Stimulated activated effector memory CD8-positive, alpha-beta T cell treated with anti-CD3 and anti-CD28 coated beads, Interleukin-12 subunit alpha, Interleukin-12 subunit beta, amount 100 ng/mL, for 72 hours (primary cell): ENCODE measurements around the gene SIX4.
A peak's percentile ranks its signal among the peaks of the same experiment; 100 is the strongest.
"Not testable (repeated sequence)": the region's sequence is repeated elsewhere in the genome, so short reads cannot be mapped to it uniquely, and the experiment has no call there.

Experiments
- ATAC-seq: fragments of 150-1000 bp; cut with Tn5 transposase; 2 replicates; pipeline ENCODE4 v1.10.0; 2021
- DNase-seq, 2 donors: peaks; one replicate each; pipeline ENCODE4 v3.0.0; 2021 to 2022; ENCODE audit warnings: low spot score in 2 of 2
- H3K27ac Mint-ChIP-seq: one replicate; pipeline ENCODE4 v1.8.0; 2022; ENCODE audit warnings: mild to moderate bottlenecking, mixed read lengths
- H3K36me3 Mint-ChIP-seq: one replicate; pipeline ENCODE4 v1.8.0; 2022; ENCODE audit warnings: mild to moderate bottlenecking, mixed read lengths
- H3K4me1 Mint-ChIP-seq: one replicate; pipeline ENCODE4 v1.8.0; 2022; ENCODE audit warnings: mixed read lengths
- H3K4me3 Mint-ChIP-seq: one replicate; pipeline ENCODE4 v1.8.0; 2022; ENCODE audit warnings: mild to moderate bottlenecking, mixed read lengths
- H3K9me3 Mint-ChIP-seq: one replicate; pipeline ENCODE4 v1.8.0; 2022; ENCODE audit warnings: mixed read lengths

The SIX4 gene

DNA sequence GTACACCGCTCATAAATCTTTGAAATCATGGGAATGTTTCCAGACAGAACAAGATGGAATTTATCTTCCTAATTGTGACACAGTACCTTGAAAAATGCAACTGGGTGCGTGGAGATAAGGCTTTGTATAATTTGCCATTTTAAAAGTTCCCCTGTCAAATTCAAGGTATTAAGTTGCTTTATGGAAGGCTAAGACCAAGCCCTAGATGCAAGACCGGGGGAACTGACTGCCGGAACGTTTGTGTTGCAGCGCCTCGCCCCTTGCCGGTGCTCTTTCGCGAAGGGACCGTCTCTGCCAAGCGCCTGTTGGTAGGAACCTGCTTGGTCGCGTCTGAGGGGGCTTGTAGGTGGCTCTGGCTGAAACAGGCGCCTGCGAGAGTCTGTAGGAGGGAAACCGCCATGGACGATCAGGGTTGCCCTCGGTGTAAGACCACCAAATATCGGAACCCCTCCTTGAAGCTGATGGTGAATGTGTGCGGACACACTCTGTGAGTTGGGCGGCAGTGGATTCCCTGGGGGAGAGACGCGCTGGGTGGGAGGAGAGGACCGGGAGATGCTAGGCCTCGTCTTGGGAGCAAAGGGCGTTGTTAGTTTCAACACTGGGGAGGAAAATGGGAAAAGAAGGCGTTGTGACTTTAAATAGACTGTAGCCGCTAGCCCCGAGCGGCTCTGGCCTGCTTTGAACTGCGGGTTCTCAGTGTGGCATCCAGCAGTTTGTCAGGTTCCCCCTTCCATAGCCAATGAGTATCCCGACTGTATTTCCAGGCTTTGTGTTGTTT, 10.5 kb upstream of the SIX4 start, which contains the start of gene MNAT1:
TSS of gene MNAT1 (plus strand) at position 297 of the 778 bp plus-strand sequence. CDS start at position 399, 102 bp downstream.
- Mint-ChIP-seq H3K4me1 (peaks cover 31% of the 10 kb centered on the region), H3K9me3 (no peaks in the 10 kb centered on the region), H3K27ac (peak within 1 kb of the TSS; percentile 98), H3K36me3 (peaks cover 6% of the 10 kb centered on the region), H3K4me3 (peak within 1 kb of the TSS; percentile 98)
- ATAC-seq (peak; percentile 98), DNase-seq (peak; percentile 72 to 91)

DNA sequence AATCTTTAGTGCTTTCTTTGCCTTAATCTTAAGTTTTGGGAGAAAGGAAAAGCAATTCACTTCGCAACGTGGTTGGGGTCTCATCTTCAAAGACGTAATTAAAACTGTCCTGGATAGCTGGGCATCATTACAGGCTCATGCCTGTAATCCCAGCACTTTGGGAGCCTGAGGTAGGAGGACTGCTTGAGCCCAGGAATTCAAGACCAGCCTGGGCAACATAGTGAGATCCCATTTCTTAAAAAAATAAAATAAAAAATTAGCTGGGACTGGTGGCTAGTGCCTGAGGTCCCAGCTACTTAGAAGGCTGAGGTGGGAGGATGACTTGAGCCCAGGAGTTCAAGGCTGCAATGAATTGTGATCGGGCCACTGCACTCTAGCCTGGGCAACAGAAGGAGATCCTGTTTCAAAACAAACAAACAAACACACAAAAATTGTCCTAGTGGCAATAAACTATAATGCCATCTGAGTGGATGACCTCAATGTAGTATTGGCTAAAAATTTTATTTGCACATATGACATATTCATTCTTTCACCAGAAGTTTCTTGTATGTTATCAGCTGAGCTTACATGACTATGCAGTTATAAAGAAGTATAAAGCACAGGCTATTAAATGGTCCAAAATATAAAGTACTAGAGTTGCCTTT, 8.8 kb upstream of the SIX4 start:
- no peak for ATAC-seq
- peaks cover 6% of the 10 kb centered on the region for H3K36me3 Mint-ChIP-seq
- H3K4me3 Mint-ChIP-seq = no peak overlapping the region
- H3K27ac Mint-ChIP-seq = no peak overlapping the region
- no peak for DNase-seq
- H3K9me3 Mint-ChIP-seq = no peaks in the 10 kb centered on the region
- peaks cover 21% of the 10 kb centered on the region for H3K4me1 Mint-ChIP-seq

DNA sequence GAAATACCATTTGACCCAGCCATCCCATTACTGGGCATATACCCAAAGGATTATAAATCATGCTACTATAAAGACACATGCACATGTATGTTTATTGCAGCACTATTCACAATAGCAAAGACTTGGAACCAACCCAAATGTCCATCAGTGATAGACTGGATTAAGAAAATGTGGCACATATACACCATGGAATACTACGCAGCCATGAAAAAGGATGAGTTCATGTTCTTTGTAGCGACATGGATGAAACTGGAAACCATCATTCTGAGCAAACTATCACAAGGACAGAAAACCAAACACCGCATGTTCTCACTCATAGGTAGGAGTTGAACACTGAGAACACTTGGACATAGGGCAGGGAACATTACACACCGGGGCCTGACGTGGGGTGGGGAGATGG, 7.1 kb upstream of the SIX4 start:
- H3K36me3 Mint-ChIP-seq, H3K4me3 Mint-ChIP-seq, H3K27ac Mint-ChIP-seq, DNase-seq, H3K9me3 Mint-ChIP-seq, ATAC-seq: not testable (repeated sequence)
- peaks cover 21% of the 10 kb centered on the region for H3K4me1 Mint-ChIP-seq

DNA sequence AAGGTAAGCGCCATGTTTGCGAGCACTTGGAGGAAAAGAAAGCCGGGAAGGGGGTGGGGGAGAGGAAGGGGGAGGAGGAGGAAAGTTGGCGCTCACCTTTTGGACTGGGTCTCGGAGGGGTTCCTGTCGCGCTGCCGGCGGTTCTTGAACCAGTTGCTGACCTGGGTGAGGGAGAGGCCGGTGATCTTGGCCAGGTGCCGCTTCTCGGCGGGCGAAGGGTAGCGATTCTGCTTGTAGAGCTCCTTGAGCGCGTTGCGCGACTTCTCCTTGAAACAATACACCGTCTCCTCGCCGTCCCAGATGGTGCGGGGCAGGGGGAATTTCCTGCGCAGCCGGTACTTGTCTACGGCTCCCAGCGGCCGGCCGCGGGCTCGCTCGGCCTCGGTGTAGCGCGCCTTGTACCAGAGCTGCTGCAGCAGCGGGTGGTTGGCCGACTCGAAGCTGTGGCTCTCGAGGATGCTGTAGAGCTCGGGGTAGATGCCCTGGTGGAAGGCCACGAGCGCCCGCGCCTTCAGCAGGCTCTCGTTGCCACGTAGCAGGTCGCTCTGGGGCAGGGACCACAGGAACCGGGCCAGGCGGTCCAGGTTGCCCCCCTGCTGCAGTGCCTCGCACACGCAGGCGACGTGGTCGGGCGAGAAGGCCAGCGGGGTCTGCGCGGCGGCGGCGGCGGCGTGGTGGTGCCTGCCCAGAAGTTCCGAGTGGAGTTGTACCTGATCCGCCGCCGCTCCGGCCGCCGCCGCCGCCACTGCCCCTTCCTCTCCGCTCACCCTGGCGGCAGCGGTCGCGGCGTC, 840 bp downstream of the SIX4 start:
- no peaks in the 10 kb centered on the region for H3K36me3 Mint-ChIP-seq
- H3K27ac Mint-ChIP-seq = no peak overlapping the region
- peak overlapping the region; percentile 81 for H3K4me3 Mint-ChIP-seq
- DNase-seq = peak; percentile 16 to 72
- peaks cover 21% of the 10 kb centered on the region for H3K4me1 Mint-ChIP-seq
- H3K9me3 Mint-ChIP-seq = no peaks in the 10 kb centered on the region
- ATAC-seq = peak; percentile 65

DNA sequence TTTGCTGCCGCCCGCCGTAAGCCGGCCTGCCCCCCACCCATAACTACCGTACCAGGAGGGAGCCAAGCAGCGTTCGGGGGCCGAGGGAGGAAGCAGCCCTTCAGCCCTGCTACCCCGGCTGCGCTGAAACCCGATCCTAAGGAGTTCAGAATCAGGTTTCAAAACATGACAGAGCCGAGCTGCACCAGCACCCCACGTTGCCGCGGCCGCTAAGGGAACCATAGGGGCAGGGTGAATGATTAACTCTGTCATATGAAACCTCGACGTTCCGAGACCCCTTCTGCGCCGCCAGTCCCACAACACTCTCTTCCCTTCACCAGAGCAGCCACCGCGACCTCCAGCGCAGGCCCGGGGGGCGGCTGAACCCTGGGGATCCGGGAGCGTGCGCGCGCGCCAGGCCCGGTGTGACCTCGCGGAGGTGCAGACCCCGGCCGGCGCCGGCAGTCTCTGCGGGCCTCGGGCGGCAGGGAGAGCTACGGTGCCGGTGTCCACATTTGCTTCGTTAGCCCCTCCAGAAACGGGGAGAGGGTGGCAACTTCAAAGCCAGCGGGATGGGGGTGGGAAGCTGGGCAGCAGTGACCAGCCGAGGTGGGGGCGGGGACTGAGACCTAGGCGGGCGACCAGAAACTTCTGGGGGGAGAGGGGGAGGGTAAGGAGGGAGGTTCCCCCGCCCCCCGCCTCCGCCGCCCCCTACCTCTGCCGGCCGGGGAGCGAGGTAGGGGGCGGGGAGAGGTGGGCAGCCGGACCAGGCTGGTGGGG, 1.6 kb downstream of the SIX4 start:
- H3K9me3 Mint-ChIP-seq = no peaks in the 10 kb centered on the region
- peak in 1 of 2 donors; percentile 55 for DNase-seq
- no peak overlapping the region for H3K27ac Mint-ChIP-seq
- peak; percentile 65 for ATAC-seq
- H3K36me3 Mint-ChIP-seq = no peaks in the 10 kb centered on the region
- H3K4me1 Mint-ChIP-seq = peaks cover 21% of the 10 kb centered on the region
- peak overlapping the region; percentile 81 for H3K4me3 Mint-ChIP-seq

DNA sequence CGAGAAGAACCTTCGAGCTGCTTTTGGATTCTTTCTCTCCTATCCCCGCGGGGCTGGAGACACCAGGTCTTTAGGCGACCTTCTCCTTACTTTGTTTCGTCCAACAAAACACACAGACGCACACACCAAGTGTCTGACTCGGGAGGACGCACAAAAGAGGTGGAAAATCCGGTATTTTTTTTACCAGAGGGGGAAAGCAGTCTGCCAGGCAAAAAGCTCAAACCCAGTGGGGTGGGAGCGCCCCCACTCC, 2.1 kb downstream of the SIX4 start:
- H3K27ac Mint-ChIP-seq = no peak overlapping the region
- DNase-seq (peak in 1 of 2 donors; percentile 53), ATAC-seq (peak; percentile 5)
- H3K4me3 Mint-ChIP-seq = peak overlapping the region; percentile 81
- peaks cover 21% of the 10 kb centered on the region for H3K4me1 Mint-ChIP-seq
- no peaks in the 10 kb centered on the region for H3K9me3 Mint-ChIP-seq
- H3K36me3 Mint-ChIP-seq = no peaks in the 10 kb centered on the region

DNA sequence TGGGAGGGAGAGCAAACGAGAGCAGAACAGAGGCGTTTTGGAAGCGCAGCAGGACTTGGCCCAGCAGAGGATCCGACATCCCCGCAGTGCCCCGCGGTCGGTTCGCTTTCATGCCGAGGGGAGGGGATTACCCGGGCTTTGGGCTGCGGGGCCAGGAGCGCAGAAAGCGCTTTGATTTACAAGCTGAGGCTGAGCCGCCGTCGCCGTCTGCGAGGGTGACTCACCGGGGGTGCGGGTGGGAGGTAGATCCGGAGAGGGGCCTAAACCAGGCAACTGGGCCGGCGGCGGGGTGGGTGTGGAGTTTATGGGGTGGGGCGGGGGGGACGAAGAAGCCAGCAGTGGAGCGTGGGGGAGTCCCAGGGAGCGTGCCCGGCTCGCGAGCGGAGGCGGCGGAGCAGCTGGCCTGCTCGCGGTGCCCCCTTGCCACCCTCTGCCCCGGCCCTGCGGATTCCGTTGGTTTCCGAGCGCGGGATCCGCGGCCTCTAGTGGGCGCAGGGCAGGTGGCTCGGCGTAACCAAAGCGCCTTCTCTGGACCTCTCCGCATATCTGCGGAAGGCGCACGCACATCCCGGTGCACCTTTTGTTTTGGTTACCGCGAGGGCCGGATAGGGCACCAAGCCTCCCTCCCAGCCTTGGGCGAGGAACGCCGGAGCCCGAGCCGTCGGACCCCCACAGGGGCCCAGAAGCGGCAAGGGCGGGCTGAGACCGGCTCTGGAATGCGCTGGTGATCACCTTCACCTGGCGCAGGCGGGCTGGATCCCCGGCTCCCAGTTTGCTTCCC, 2.6 kb downstream of the SIX4 start:
- Mint-ChIP-seq H3K9me3 (no peaks in the 10 kb centered on the region), H3K4me3 (peak overlapping the region; percentile 81), H3K4me1 (peaks cover 21% of the 10 kb centered on the region), H3K27ac (no peak overlapping the region), H3K36me3 (no peaks in the 10 kb centered on the region)
- ATAC-seq (peak; percentile 58), DNase-seq (peak in 1 of 2 donors; percentile 66)

DNA sequence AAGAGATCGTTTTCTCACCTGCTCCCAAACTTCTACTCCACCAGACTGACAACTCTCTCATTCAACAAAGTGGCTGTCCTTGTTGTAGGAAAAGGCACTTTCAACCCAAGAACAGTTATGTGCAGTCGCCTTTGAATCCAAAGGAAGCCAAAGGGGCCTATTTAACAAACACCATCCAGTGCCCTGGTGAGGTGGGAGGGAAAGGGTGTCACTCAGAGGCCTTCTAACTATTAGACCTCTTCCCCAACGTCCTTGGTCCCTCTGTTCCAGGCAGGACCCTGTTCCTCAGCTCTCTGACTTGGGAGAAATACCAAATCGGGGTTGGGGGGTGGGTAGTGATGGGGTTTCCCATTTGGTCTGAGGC, 3.2 kb downstream of the SIX4 start:
- Mint-ChIP-seq H3K36me3 (no peaks in the 10 kb centered on the region), H3K27ac (no peak overlapping the region), H3K4me1 (peaks cover 21% of the 10 kb centered on the region), H3K9me3 (no peaks in the 10 kb centered on the region), H3K4me3 (peak overlapping the region; percentile 81)
- DNase-seq = no peak
- ATAC-seq = no peak

DNA sequence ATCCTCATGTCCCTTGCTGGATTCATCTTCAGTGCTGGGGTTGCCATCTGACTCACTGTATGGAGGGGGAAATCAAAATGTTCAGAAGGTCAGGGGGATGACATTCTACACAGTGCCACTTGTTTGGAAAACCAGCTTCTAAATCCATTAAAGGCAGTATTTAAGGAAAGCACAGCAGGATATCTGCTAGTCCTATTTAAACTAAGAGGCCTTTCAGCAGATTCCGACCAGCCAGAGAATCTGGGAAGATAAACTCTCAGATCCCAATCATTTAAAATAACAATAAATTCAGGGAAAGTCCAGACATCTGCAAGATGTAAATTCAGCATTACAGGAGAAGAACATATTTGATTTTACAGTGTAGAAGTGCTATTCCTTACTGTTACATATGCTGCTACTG, 3.8 kb downstream of the SIX4 start:
- Mint-ChIP-seq H3K4me1 (peaks cover 21% of the 10 kb centered on the region), H3K4me3 (peak overlapping the region; percentile 81)
- no peak for DNase-seq

DNA sequence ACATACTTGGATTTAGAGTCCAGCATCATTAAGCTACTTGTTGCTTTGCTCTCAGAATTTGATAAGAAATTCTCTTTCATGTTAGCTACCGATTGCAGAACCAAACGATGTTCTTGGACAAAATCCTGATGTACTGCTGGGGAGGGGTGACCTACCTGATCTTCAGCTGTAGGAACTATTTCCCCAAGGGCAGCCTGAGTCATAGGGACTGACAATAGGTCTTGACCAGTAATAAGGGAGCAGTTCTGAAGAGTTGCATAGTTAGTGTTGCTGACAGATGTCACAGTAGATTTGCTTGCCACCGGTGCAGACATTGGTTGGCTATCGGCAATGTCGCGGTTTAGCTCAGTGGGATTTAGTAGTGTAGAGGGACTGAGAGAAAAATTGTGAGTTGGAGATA, 10.6 kb downstream of the SIX4 start:
- no peaks in the 10 kb centered on the region for H3K36me3 Mint-ChIP-seq
- ATAC-seq (no peak), DNase-seq (no peak)
- no peaks in the 10 kb centered on the region for H3K9me3 Mint-ChIP-seq
- H3K4me3 Mint-ChIP-seq = no peak overlapping the region
- no peaks in the 10 kb centered on the region for H3K4me1 Mint-ChIP-seq
- H3K27ac Mint-ChIP-seq = no peak overlapping the region

More for the DNA sequence above, 3.8 kb downstream of the SIX4 start:
- no peak for ATAC-seq
- Mint-ChIP-seq H3K9me3 (no peaks in the 10 kb centered on the region), H3K36me3 (no peaks in the 10 kb centered on the region), H3K27ac (no peak overlapping the region)

DNA sequence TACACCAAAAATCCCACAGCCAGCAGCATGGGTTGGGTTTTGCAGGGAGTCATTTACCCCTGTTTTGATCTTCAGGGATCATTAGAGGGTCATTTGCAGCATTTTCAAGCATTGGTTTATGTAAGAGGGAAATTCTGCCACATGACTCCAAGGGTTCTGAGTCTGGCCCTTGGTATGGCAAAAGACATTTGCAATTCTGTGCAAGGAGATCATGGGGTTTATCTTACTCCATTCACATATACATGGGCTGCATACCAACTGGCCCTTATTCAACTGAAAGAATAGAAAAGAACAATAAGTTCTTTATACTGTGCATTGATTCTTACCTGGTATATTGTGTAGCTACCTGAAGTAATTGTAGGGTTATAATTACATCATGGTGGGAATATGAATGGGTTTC, 13.7 kb downstream of the SIX4 start:
- Mint-ChIP-seq H3K36me3 (no peaks in the 10 kb centered on the region), H3K9me3 (no peaks in the 10 kb centered on the region), H3K4me1 (no peaks in the 10 kb centered on the region), H3K4me3 (no peak overlapping the region), H3K27ac (no peak overlapping the region)
- ATAC-seq (no peak), DNase-seq (no peak)

DNA sequence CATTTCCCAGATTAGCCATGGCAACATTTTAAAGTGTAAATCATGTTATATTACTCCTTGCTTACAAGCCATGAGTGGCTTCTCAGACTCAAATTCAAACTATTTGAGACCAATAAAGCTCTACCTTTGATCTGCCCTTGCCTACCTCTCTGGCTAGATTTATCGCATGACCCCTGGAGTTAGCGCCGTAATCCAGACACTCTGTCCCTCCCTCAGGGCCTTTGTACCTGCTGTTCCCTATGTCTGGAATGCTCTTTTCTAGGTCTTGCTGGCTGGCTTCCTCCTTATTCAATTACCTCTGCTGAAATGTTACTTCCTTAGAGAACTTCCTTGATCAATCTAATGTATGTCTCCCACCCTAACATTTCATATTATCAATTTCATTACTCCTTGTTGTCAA, 16.3 kb downstream of the SIX4 start:
- Mint-ChIP-seq H3K36me3 (no peaks in the 10 kb centered on the region), H3K27ac (no peak overlapping the region), H3K4me1 (no peaks in the 10 kb centered on the region), H3K9me3 (no peaks in the 10 kb centered on the region), H3K4me3 (no peak overlapping the region)
- ATAC-seq (no peak), DNase-seq (no peak)

DNA sequence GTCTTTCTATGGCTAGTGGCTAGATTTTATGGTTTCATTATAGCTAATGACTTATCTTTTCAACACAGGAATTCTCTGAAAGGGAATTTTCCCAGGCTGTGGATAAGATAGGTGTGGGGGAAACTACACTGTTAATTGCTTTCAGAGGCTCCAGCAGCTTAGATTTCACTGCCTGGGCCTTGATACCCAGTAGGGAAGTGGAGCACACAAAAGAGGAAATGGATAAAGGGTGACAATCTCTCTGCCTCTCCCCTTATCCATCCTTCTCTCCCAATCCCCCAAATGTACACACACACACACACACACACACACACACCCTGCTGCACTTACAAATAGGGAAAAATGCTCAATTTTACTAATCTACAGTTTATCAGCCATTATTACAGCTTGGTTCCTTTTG, 19.1 kb downstream of the SIX4 start:
- ATAC-seq = no peak
- Mint-ChIP-seq H3K9me3 (peaks cover 12% of the 10 kb centered on the region), H3K4me3 (no peak overlapping the region), H3K36me3 (no peaks in the 10 kb centered on the region), H3K27ac (no peak overlapping the region), H3K4me1 (no peaks in the 10 kb centered on the region)
- DNase-seq = no peak

DNA sequence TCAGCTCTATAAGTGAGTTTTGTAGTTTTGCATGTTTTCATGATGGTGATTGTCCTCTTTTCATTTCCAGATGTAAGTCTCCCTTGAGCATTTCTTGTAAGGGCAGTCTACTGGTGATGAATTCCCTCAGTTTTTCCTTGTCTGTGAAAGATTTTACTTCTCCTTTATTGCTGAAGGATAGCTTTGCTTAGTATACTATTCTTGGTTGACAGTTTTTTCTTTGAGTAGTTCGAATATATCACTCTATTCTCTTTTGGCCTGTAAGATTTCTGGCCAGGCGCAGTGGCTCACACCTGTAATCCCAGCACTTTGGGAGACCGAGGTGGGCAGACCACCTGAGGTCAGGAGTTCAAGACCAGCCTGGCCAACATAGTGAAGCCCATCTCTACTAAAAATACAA, 23.6 kb downstream of the SIX4 start:
- Mint-ChIP-seq H3K4me3 (no peak overlapping the region), H3K36me3 (no peaks in the 10 kb centered on the region), H3K4me1 (no peaks in the 10 kb centered on the region), H3K9me3 (peaks cover 15% of the 10 kb centered on the region), H3K27ac (no peak overlapping the region)
- ATAC-seq (no peak), DNase-seq (no peak)
